MM.1S (cell line): Measurements from ENCODE around the gene ADH1C.

Experiments used
- CTCF ChIP-seq: fragments of 300-600 bp; sonication (generic); IDR thresholded peaks from 2 replicates; pipeline ENCODE4 v1.5.1; 2016; ENCODE audit warnings: antibody characterized with exemption, low read length, mixed read lengths
- EZH2 ChIP-seq: fragments of 300-600 bp; sonication (generic); optimal IDR thresholded peaks from 2 replicates; pipeline ENCODE3; 2017; ENCODE audit warnings: low read depth, mild to moderate bottlenecking, antibody characterized with exemption, low read length, mixed read lengths
- EZH2phosphoT487 ChIP-seq: fragments of 300-600 bp; sonication (generic); IDR thresholded peaks from 2 replicates; pipeline ENCODE4 v1.6.1; 2018; ENCODE audit warnings: antibody characterized with exemption, low read length

GRCh38 chr4:99321241-99322191 is 31.0 kb downstream of the ADH1C start, which contains the start of gene ADH1B:
- TF ChIP-seq CTCF (no peak), EZH2 (no peak), EZH2phosphoT487 (no peak)
